MM.1S (cell line): ENCODE data around the gene GPSM3.

Source experiments
- EZH2 ChIP-seq: fragments of 300-600 bp; sonication (generic); optimal IDR thresholded peaks from 2 replicates; pipeline ENCODE3; 2017; ENCODE audit warnings: low read depth, mild to moderate bottlenecking, antibody characterized with exemption, low read length, mixed read lengths
- TF ChIP-seq, protein P1 (sequence below): fragments of 300-600 bp; sonication (generic); IDR thresholded peaks from 2 replicates; pipeline ENCODE4 v1.5.1; 2016; ENCODE audit warnings: antibody characterized with exemption, low read length, mixed read lengths

- TF ChIP-seq, protein P1, sequence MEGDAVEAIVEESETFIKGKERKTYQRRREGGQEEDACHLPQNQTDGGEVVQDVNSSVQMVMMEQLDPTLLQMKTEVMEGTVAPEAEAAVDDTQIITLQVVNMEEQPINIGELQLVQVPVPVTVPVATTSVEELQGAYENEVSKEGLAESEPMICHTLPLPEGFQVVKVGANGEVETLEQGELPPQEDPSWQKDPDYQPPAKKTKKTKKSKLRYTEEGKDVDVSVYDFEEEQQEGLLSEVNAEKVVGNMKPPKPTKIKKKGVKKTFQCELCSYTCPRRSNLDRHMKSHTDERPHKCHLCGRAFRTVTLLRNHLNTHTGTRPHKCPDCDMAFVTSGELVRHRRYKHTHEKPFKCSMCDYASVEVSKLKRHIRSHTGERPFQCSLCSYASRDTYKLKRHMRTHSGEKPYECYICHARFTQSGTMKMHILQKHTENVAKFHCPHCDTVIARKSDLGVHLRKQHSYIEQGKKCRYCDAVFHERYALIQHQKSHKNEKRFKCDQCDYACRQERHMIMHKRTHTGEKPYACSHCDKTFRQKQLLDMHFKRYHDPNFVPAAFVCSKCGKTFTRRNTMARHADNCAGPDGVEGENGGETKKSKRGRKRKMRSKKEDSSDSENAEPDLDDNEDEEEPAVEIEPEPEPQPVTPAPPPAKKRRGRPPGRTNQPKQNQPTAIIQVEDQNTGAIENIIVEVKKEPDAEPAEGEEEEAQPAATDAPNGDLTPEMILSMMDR, result no peak
- no peak for TF ChIP-seq EZH2
Observed at GRCh38 chr6:32218167-32218566, 25.7 kb upstream of the GPSM3 start.
